KOPT-K1 (cell line): Measurements from ENCODE around the gene OR2T35.

Experiments
- H3K27ac ChIP-seq: fragments of 200-600 bp; sonication (generic); 2 replicates; pipeline ENCODE4 v1.5.1; 2016; ENCODE audit warnings: antibody characterized with exemption, mild to moderate bottlenecking, low read depth, low read length; ENCODE audit not compliant: poor library complexity, severe bottlenecking
- H3K36me3 ChIP-seq: fragments of 200-600 bp; sonication (generic); 2 replicates; pipeline ENCODE4 v1.5.1; 2017; ENCODE audit warnings: antibody characterized with exemption, mild to moderate bottlenecking, low read length, moderate library complexity; ENCODE audit not compliant: insufficient read depth
- H3K9me3 ChIP-seq: fragments of 200-600 bp; sonication (generic); 2 replicates; pipeline ENCODE4 v1.5.1; 2017; ENCODE audit warnings: antibody characterized with exemption, low read length, mild to moderate bottlenecking; ENCODE audit not compliant: insufficient read depth, poor library complexity, severe bottlenecking

Gene OR2T35

DNA sequence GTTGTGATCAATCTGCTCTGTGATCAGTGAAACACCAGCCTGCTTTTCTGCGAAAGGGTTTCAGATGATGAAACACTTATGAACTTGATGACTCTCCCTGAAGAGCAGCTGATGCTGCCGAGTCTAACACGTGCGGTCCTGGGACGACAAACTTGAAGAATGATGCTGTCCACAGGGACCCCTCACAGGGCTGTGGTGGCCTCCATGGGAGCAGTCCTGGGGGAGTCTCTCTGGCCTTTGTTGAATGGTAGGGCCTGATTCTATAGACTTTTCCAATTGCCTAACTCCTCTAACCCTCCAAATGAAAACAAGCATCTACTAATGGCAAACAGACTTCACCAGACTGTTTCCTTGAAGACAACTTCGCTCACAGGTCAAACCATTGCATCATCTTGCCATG is 47.5 kb downstream of the OR2T35 start, which contains the start of gene OR2T10:
Gene OR2T10, minus strand, starts transcription at position 112 of the 400 bp plus-strand sequence. CDS start 3,932 bp downstream, outside the sequence.
- no peak within 1 kb of the TSS for H3K27ac ChIP-seq
- H3K9me3 ChIP-seq = no peaks in the 10 kb centered on the region
- no peaks in the 10 kb centered on the region for H3K36me3 ChIP-seq

GRCh38 chr1:248596615-248597014 is 48.5 kb downstream of the OR2T35 start:
- Histone ChIP-seq H3K9me3 (no peaks in the 10 kb centered on the region), H3K27ac (no peak overlapping the region), H3K36me3 (no peaks in the 10 kb centered on the region)

- Histone ChIP-seq H3K9me3 (no peaks in the 10 kb centered on the region), H3K27ac (no peak overlapping the region), H3K36me3 (no peaks in the 10 kb centered on the region)
Measured at GRCh38 chr1:248593226-248593625, 51.9 kb downstream of the OR2T35 start.

GRCh38 chr1:248592655-248593054 is 52.4 kb downstream of the OR2T35 start:
- Histone ChIP-seq H3K27ac (no peak overlapping the region), H3K36me3 (no peaks in the 10 kb centered on the region), H3K9me3 (no peaks in the 10 kb centered on the region)

GRCh38 chr1:248590055-248590454 is 55.0 kb downstream of the OR2T35 start:
- no peaks in the 10 kb centered on the region for H3K36me3 ChIP-seq
- no peaks in the 10 kb centered on the region for H3K9me3 ChIP-seq
- no peak overlapping the region for H3K27ac ChIP-seq

- Histone ChIP-seq H3K36me3 (no peaks in the 10 kb centered on the region), H3K9me3 (no peaks in the 10 kb centered on the region), H3K27ac (no peak overlapping the region)
Measured at GRCh38 chr1:248589334-248589733, 55.7 kb downstream of the OR2T35 start.
